ENCODE measurements around the gene RHOU. TPM values are rescaled to one million over a fixed set of nuclear protein-coding genes. Genes with fewer than 3 reads are reported as not detected.

RHOU gene
- total RNA-seq, 3 donors from 2014 or later = 28.8 to 31.5 (median 29.7) TPM

- Histone ChIP-seq H3K27ac (peak overlapping the region; percentile 92 to 94), H3K27me3 (no peaks in the 10 kb centered on the region), H3K4me1 (peaks cover 0 to 2% of the 10 kb centered on the region in 2 donors), H3K4me3 (peak overlapping the region; percentile 84 to 87 (median 87)), H3K9me3 (no peaks in the 10 kb centered on the region), H3K36me3 (no peaks in the 10 kb centered on the region)
- intact Hi-C loops (cut with DNase I; ENCODE audit: low total_unique reads) = no loop called here
- TF ChIP-seq CTCF (IDR thresholded peaks at IDR 0.05) (no peak), POLR2A (IDR thresholded peaks at IDR 0.05) (no peak), POLR2AphosphoS5 (IDR thresholded peaks at IDR 0.05) (no peak)
- no peak for DNase-seq (ENCODE audit: low spot score in 2 of 2)
Observed at GRCh38 chr1:228737601-228738041, 2.3 kb downstream of the RHOU start.

GRCh38 chr1:228739826-228740225 is 4.5 kb downstream of the RHOU start:
- TF ChIP-seq POLR2A (IDR thresholded peaks at IDR 0.05) = no peak
- no peak for TF ChIP-seq POLR2AphosphoS5 (IDR thresholded peaks at IDR 0.05)
- no peak for TF ChIP-seq CTCF (IDR thresholded peaks at IDR 0.05)
- peaks cover 0 to 2% of the 10 kb centered on the region in 2 donors for H3K4me1 ChIP-seq
- intact Hi-C loops (cut with DNase I; ENCODE audit: low total_unique reads) = loop anchor here (10.0 kb wide), 1 partner anchor 825 kb away; no protein-coding TSS in a partner anchor

GRCh38 chr1:228740543-228741317 is 5.5 kb downstream of the RHOU start:
- no peaks in the 10 kb centered on the region for H3K9me3 ChIP-seq
- peak overlapping the region in 1 of 3 donors; percentile 23 for H3K4me3 ChIP-seq
- peak overlapping the region; percentile 14 to 63 for H3K27ac ChIP-seq
- intact Hi-C loops (cut with DNase I; ENCODE audit: low total_unique reads) = loop anchor here (10.0 kb wide), 1 partner anchor 826 kb away; no protein-coding TSS in a partner anchor
- DNase-seq (ENCODE audit: low spot score in 2 of 2) = no peak
- H3K4me1 ChIP-seq = peaks cover 0 to 2% of the 10 kb centered on the region in 2 donors
- TF ChIP-seq POLR2AphosphoS5 (IDR thresholded peaks at IDR 0.05) (no peak), POLR2A (IDR thresholded peaks at IDR 0.05) (no peak), CTCF (IDR thresholded peaks at IDR 0.05) (no peak)
- peaks cover 16% of the 10 kb centered on the region for H3K36me3 ChIP-seq
- H3K27me3 ChIP-seq = no peaks in the 10 kb centered on the region

More at GRCh38 chr1:228739826-228740225, 4.5 kb downstream of the RHOU start:
- peak overlapping the region in 1 of 3 donors; percentile 84 for H3K4me3 ChIP-seq
- H3K27me3 ChIP-seq = no peaks in the 10 kb centered on the region
- DNase-seq (ENCODE audit: low spot score in 2 of 2) = no peak
- no peaks in the 10 kb centered on the region for H3K9me3 ChIP-seq
- peaks cover 16% of the 10 kb centered on the region for H3K36me3 ChIP-seq
- peak overlapping the region; percentile 1 to 94 for H3K27ac ChIP-seq

- intact Hi-C loops (cut with DNase I; ENCODE audit: low total_unique reads) = loop anchor here (10.0 kb wide), 1 partner anchor 828 kb away; no protein-coding TSS in a partner anchor
- Histone ChIP-seq H3K27ac (peak overlapping the region in 1 of 2 donors; percentile 27), H3K9me3 (no peaks in the 10 kb centered on the region), H3K4me1 (peaks cover 0 to 2% of the 10 kb centered on the region in 2 donors), H3K27me3 (no peaks in the 10 kb centered on the region), H3K36me3 (peaks cover 16% of the 10 kb centered on the region), H3K4me3 (no peak overlapping the region)
- DNase-seq (ENCODE audit: low spot score in 2 of 2) = no peak
- TF ChIP-seq POLR2A (IDR thresholded peaks at IDR 0.05) (no peak), CTCF (IDR thresholded peaks at IDR 0.05) (no peak), POLR2AphosphoS5 (IDR thresholded peaks at IDR 0.05) (no peak)
Observed at GRCh38 chr1:228742281-228742860, 7.1 kb downstream of the RHOU start.

GRCh38 chr1:228743405-228743804 is 8.1 kb downstream of the RHOU start:
- intact Hi-C loops (cut with DNase I; ENCODE audit: low total_unique reads) = loop anchor here (10.0 kb wide), 1 partner anchor 829 kb away; no protein-coding TSS in a partner anchor
- Histone ChIP-seq H3K27ac (no peak overlapping the region), H3K4me1 (peaks cover 0 to 2% of the 10 kb centered on the region in 2 donors), H3K36me3 (peaks cover 16% of the 10 kb centered on the region), H3K4me3 (no peak overlapping the region), H3K9me3 (no peaks in the 10 kb centered on the region), H3K27me3 (no peaks in the 10 kb centered on the region)
- no peak for DNase-seq (ENCODE audit: low spot score in 2 of 2)
- TF ChIP-seq CTCF (IDR thresholded peaks at IDR 0.05) = no peak
- no peak for TF ChIP-seq POLR2AphosphoS5 (IDR thresholded peaks at IDR 0.05)
- TF ChIP-seq POLR2A (IDR thresholded peaks at IDR 0.05) = no peak
